ENCODE results near the gene EMX2.

Gene EMX2

GRCh38 chr10:117532451-117533107 is 10.0 kb upstream of the EMX2 start:
- no peak for DNase-seq

DNA sequence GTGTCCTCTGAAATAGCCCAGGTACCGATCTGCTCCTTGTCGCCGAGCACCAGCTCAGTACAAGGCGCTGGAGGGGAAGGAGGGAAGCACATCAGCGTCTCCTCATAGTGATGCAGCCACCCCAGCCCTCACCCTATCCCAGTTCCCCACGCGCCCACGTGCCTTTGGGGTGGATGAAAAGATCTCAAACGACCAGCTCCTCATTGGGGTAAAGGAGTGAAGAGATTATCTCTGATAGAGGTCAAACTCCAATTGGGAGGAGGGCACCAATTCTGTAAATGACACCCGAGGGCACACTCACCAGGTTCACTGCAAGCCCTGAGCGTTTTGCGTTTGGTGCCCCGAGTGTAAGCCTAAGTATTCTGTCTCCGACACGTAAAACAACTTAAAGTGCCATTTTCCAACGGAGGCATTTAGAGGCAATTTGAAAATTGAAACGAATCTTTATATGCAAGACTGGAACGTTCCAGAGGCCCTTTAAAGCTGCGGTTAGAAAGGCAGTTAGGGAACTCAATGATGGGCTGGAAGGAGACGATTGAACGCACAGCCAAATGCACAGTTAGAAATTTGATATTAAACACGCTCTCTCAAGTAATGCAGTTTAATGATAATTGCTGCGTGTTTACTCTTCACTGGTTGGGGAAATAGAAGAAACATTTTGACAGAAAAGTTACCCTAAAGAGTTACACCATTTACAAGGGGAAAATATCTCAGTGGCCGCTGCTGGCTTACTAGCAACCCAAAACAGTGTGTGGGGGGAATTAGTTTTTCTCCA is 8.9 kb upstream of the EMX2 start:
- no peak for DNase-seq

GRCh38 chr10:117534321-117535297 is 7.9 kb upstream of the EMX2 start:
- no peak for DNase-seq

- DNase-seq: no peak
These were observed 7.1 kb upstream of the EMX2 start for GRCh38 chr10:117535298-117536071.

GRCh38 chr10:117536072-117536865 is 6.3 kb upstream of the EMX2 start:
- DNase-seq: no peak

GRCh38 chr10:117536866-117537435 is 5.6 kb upstream of the EMX2 start:
- no peak for DNase-seq

GRCh38 chr10:117537436-117537903 is 5.1 kb upstream of the EMX2 start:
- DNase-seq: peak; percentile 20

DNA sequence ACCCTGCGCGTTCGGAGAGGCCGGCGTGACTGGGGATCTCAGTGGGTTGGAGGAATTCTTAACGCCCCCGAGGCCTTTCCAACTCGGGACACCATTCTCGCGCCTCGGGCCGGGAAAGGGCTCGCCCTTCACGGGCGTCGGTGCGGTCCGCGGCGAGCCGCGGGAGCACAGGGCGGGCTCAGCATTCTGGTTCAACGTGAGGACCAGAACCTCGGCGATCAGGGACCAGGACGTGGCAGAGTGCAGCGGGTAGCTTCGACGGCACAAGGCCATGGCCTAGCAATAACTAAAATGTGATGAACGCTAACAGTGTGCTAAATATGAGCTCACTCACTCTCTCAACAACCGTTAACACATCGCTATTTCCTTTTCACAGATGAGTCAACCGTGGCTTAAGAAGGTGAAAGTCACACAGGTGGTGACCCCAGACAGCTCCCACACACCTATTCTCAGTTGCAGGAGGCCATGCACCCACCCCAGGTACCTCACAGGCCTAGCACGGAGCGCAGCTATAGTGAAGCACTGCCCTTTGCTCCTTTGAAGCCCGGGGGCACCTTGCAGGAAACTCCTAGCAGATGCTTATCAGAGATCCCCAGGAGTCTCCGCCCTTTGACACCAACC is 4.5 kb upstream of the EMX2 start:
- DNase-seq: no peak

DNA sequence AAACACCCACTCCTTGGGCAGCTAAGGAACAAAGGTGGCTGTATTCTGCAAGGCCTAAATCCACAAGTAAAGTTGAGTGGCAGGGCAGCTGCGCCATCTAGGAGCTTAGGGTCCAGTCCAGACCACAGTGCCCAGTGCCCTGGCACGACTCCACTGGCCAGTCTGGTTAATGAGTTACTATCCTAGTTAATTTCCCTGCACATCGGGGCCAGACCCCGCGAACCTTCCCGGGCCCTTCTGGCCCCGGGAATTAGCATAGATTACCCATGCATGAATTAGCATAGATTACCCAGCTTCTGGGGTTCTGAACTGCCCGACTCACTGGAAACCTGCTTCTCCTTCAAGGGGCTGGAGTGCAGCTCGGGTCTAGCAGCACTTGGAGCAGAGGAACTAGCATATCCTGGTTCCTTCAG is 3.2 kb upstream of the EMX2 start:
- no peak for DNase-seq

DNA sequence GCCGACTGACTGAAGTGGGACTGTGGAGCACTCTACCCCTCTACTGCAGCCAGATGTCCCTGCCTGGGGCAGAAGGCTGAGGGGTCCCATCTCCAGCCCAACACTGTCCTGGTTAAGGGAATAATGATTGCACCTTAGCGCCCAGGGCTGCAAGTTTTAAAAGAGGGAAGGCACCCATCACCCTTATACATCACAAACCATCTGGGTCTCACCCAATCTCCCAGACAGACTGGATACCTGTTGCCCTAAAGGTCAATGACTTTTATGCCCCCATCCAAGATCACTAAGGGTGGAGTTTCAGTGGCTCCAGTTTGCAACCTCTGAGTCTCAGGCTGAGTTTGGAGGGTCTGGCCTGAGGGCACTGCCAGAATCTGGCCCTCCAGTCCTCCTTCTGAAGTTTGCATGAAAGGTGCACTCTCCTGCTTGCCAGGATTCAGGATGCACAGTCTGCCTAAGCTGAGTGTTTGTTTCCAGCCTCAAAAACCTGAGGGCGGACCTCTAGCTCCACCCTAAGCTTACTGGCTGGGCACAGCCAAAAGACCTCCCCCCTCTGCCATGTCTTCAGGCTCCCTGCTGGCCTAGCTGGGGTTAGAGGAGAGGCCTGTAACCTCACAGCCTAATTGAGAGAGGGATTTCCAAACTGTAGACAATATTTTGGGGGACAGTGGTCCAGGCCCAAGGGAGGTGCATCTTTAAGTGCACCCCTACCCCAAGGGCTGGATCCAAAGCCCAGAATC is 2.5 kb upstream of the EMX2 start:
- DNase-seq: no peak

DNA sequence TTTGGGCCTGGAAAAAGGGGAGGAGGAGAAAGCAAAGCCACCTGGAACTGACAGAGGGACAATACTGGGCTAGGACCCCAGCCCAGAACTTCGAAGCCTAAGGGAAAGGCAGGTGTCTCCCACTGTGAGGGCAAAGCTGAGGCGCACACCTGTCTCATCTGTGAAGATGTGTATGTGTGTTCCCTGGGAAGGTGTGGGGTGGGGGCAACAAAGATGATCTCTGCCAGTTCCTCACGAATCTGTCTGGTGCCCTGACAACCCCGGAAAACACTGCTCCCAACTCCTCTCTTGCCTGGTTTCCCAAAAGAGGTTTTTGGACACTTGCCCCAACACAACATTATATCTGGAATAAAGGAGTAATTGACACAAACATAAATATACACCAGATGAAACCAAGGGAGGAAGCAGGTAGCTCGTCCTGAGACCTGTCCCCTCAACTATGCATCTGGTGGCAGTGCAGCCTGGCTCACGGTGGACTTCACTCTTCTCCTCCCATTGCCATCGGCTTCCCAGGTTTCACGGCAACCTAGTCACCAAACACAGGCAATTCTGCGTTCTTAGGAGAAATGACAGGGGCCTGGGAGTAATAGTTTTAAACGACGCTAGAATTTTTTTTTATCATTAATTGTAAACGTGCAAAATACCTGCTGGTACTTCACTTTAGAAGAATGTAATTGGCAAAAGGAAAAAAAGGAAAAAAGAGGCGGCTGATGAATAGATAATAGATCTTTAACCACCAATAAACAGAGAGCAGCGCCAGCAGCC is 1.7 kb upstream of the EMX2 start:
- DNase-seq: no peak

GRCh38 chr10:117541405-117541908 is 1.1 kb upstream of the EMX2 start:
- no peak for DNase-seq

- peak; percentile 29 for DNase-seq
These were observed 439 bp upstream of the EMX2 start for GRCh38 chr10:117541909-117542705.

- DNase-seq: no peak
These were observed 868 bp downstream of the EMX2 start for GRCh38 chr10:117543225-117544003.

DNA sequence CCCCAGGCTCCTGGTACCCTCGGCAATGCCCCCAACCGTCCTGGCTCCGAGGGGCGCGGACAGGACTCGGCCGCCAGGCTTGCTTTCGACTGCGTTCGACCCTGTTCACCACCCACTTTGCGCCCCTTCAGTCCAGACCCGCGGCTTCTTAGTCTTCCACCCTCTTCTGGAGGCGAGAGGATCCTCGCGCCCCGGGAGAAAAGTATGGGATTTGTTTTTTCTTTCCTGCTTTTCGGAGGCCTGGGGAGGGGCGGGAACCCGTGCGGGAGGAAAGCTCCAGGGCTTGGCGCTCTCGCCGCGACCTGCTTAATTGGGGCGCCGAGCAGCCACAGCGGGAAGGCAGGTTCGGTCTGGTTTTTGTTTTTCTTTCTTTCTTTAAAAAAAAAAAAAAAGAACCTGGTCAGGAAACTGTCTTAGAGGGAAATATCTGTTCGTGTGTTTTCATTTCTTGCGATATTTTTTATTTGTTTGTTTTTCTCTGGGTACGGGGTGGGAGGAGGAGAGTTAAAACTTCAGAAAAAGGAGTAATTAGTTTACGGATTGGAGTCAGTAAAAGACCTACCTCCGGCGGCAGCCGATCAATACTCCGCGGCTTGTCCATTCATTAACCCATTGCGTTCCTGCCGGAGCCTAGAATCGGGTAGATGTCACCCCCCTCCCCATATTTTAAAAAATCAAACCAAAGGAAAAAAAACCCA is 1.6 kb downstream of the EMX2 start:
- no peak for DNase-seq

DNA sequence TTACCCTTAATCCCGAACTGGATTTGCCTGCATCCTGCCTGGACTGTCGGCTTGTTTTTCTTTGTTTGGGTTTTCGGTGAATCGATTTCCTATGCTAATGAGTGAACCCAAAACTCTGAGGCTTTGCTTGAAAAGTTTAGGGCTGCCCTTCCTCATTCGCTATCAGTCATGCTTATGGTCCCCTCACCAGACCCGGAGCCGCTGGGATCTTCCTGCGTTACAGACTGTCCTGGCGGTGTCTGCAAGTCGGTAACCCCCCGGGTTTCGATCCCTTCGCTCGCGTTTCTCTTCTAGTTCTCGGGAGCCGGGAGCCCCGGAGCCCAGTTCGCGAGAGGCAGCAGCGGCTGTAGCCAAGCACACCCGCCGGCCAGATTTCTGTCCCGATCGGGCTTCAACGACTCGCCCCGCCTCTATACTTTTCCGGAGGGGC is 2.2 kb downstream of the EMX2 start:
- no peak for DNase-seq
